ENCODE measurements around the gene GAB1. TPM values are rescaled to one million over a fixed set of nuclear protein-coding genes. Genes with fewer than 3 reads are reported as not detected.

The GAB1 gene
- total RNA-seq, 1 experiment from 2014 or later = 29.4 TPM

- no peak overlapping the region for H3K4me2 ChIP-seq
Measured at GRCh38 chr4:143300860-143301259, 35.8 kb upstream of the GAB1 start.

GRCh38 chr4:143302536-143302935 is 34.1 kb upstream of the GAB1 start:
- CTCF ChIA-PET = no interaction called here
- no TSS peak for BruUV-seq (replicated peaks)

More at GRCh38 chr4:143300860-143301259, 35.8 kb upstream of the GAB1 start:
- intact Hi-C loops (cut with micrococcal nuclease; ENCODE audit: unreplicated experiment) = no loop called here
- no TSS peak for BruUV-seq (replicated peaks)
- ChIA-PET POLR2A (ENCODE audit: unreplicated experiment) (no interaction called here), CTCF (no interaction called here)
- Histone ChIP-seq H3K79me2 (ENCODE audit: low read depth) (no peaks in the 10 kb centered on the region), H3K4me1 (replicated peaks; ENCODE audit: insufficient read depth) (no peaks in the 10 kb centered on the region), H3K9me3 (ENCODE audit: insufficient read depth, low read depth) (no peaks in the 10 kb centered on the region), H4K20me1 (ENCODE audit: insufficient read depth) (no peaks in the 10 kb centered on the region), H3K27ac (no peak overlapping the region), H3K36me3 (ENCODE audit: low read depth) (no peaks in the 10 kb centered on the region), H3K4me3 (no peak overlapping the region), H3F3A (ENCODE audit: insufficient read depth, low read depth) (no peaks in the 10 kb centered on the region), H2AFZ (no peak overlapping the region), H3K27me3 (ENCODE audit: insufficient read depth, low read depth) (no peaks in the 10 kb centered on the region), H3K9me2 (ENCODE audit: insufficient read depth) (no peaks in the 10 kb centered on the region)
- no peak for DNase-seq
- TF ChIP-seq EZH2 (IDR thresholded peaks at IDR 0.05; ENCODE audit: low read depth) (no peak), CTCF (conservative IDR thresholded peaks at IDR 0.05) (no peak)

GRCh38 chr4:143306788-143307187 is 29.9 kb upstream of the GAB1 start:
- H3K4me2 ChIP-seq = no peak overlapping the region
- no peak overlapping the region for H3K4me3 ChIP-seq
- CTCF ChIA-PET = no interaction called here
- no peaks in the 10 kb centered on the region for H3K9me3 ChIP-seq (ENCODE audit: insufficient read depth, low read depth)
- DNase-seq = no peak
- no peak overlapping the region for H3K27ac ChIP-seq
- BruUV-seq (replicated peaks) = no TSS peak
- no peaks in the 10 kb centered on the region for H3F3A ChIP-seq (ENCODE audit: insufficient read depth, low read depth)
- no peaks in the 10 kb centered on the region for H3K4me1 ChIP-seq (replicated peaks; ENCODE audit: insufficient read depth)
- no peaks in the 10 kb centered on the region for H4K20me1 ChIP-seq (ENCODE audit: insufficient read depth)
- no peaks in the 10 kb centered on the region for H3K79me2 ChIP-seq (ENCODE audit: low read depth)
- no peak overlapping the region for H2AFZ ChIP-seq
- H3K9me2 ChIP-seq (ENCODE audit: insufficient read depth) = no peaks in the 10 kb centered on the region
- no peaks in the 10 kb centered on the region for H3K36me3 ChIP-seq (ENCODE audit: low read depth)
- H3K27me3 ChIP-seq (ENCODE audit: insufficient read depth, low read depth) = no peaks in the 10 kb centered on the region
- POLR2A ChIA-PET (ENCODE audit: unreplicated experiment) = interaction anchor here (0.6 kb wide), 1 partner anchor 38 kb away, joined by 3 read pairs; no protein-coding TSS in a partner anchor
- intact Hi-C loops (cut with micrococcal nuclease; ENCODE audit: unreplicated experiment) = no loop called here
- no peak for TF ChIP-seq CTCF (conservative IDR thresholded peaks at IDR 0.05)
- TF ChIP-seq EZH2 (IDR thresholded peaks at IDR 0.05; ENCODE audit: low read depth) = no peak

More at GRCh38 chr4:143302536-143302935, 34.1 kb upstream of the GAB1 start:
- Histone ChIP-seq H3F3A (ENCODE audit: insufficient read depth, low read depth) (no peaks in the 10 kb centered on the region), H3K4me2 (no peak overlapping the region), H3K9me3 (ENCODE audit: insufficient read depth, low read depth) (no peaks in the 10 kb centered on the region), H3K9me2 (ENCODE audit: insufficient read depth) (no peaks in the 10 kb centered on the region), H3K4me1 (replicated peaks; ENCODE audit: insufficient read depth) (no peaks in the 10 kb centered on the region), H3K27me3 (ENCODE audit: insufficient read depth, low read depth) (no peaks in the 10 kb centered on the region), H3K4me3 (no peak overlapping the region), H2AFZ (no peak overlapping the region), H4K20me1 (ENCODE audit: insufficient read depth) (no peaks in the 10 kb centered on the region), H3K27ac (no peak overlapping the region), H3K36me3 (ENCODE audit: low read depth) (no peaks in the 10 kb centered on the region), H3K79me2 (ENCODE audit: low read depth) (no peaks in the 10 kb centered on the region)
- DNase-seq = no peak
- TF ChIP-seq EZH2 (IDR thresholded peaks at IDR 0.05; ENCODE audit: low read depth) (no peak), CTCF (conservative IDR thresholded peaks at IDR 0.05) (no peak)
- POLR2A ChIA-PET (ENCODE audit: unreplicated experiment) = interaction anchor here (0.6 kb wide), 1 partner anchor 32 kb away, joined by 6 read pairs; no protein-coding TSS in a partner anchor
- intact Hi-C loops (cut with micrococcal nuclease; ENCODE audit: unreplicated experiment) = no loop called here

Measured in PC-9 (cell line).